Measurements from ENCODE around the gene NKD1.
A peak's percentile ranks its signal among the peaks of the same experiment; 100 is the strongest.

NKD1 gene

GRCh38 chr16:50668368-50669008, 120.3 kb downstream of the NKD1 start:
- CTCF ChIA-PET = interaction anchor here (0.6 to 6.2 kb wide), 3 partner anchors 138 to 680 kb away, joined by 3 to 40 read pairs (median 3); no protein-coding TSS in a partner anchor
- POLR2A ChIA-PET = interaction anchor here (0.5 kb wide), 1 partner anchor 11 kb away, joined by 3 read pairs; no protein-coding TSS in a partner anchor
- no peak for TF ChIP-seq ZNF384 (IDR thresholded peaks at IDR 0.05)
- TF ChIP-seq LEF1 (IDR thresholded peaks at IDR 0.05; ENCODE audit: borderline replicate concordance) = no peak
- no peak for TF ChIP-seq NFRKB (IDR thresholded peaks at IDR 0.05)
- TF ChIP-seq ARNT (IDR thresholded peaks at IDR 0.05) = no peak
- no peak for TF ChIP-seq FOXA1 (IDR thresholded peaks at IDR 0.05)
- TF ChIP-seq SUZ12 (IDR thresholded peaks at IDR 0.05) = no peak
- no peak for TF ChIP-seq L3MBTL2 (conservative IDR thresholded peaks at IDR 0.05)
- no peak for TF ChIP-seq ELF4 (IDR thresholded peaks at IDR 0.05)
- no peak for TF ChIP-seq SP1 (IDR thresholded peaks at IDR 0.05)
- TF ChIP-seq FOXK2 (IDR thresholded peaks at IDR 0.05) = no peak
- no peak for TF ChIP-seq TARDBP (IDR thresholded peaks at IDR 0.05)
- no peak for TF ChIP-seq HDGF (IDR thresholded peaks at IDR 0.05; ENCODE audit: borderline replicate concordance)
- no peak for TF ChIP-seq PKNOX1 (IDR thresholded peaks at IDR 0.05)
- TF ChIP-seq CTBP1 (IDR thresholded peaks at IDR 0.05; ENCODE audit: borderline replicate concordance) = no peak
- no peak for TF ChIP-seq FOXM1 (IDR thresholded peaks at IDR 0.05; ENCODE audit: borderline replicate concordance)
- TF ChIP-seq BHLHE40 (IDR thresholded peaks at IDR 0.05; ENCODE audit: borderline replicate concordance) = no peak
- DNase-seq (ENCODE audit: extremely low spot score) = no peak

- CTCF ChIA-PET = interaction anchor here (6.2 kb wide), 1 partner anchor 137 kb away, joined by 40 read pairs; no protein-coding TSS in a partner anchor
- POLR2A ChIA-PET = no interaction called here
- TF ChIP-seq CTBP1 (IDR thresholded peaks at IDR 0.05; ENCODE audit: borderline replicate concordance) (no peak), NFRKB (IDR thresholded peaks at IDR 0.05) (no peak), FOXA1 (IDR thresholded peaks at IDR 0.05) (no peak), SP1 (IDR thresholded peaks at IDR 0.05) (no peak), SUZ12 (IDR thresholded peaks at IDR 0.05) (no peak), L3MBTL2 (conservative IDR thresholded peaks at IDR 0.05) (no peak), LEF1 (IDR thresholded peaks at IDR 0.05; ENCODE audit: borderline replicate concordance) (no peak), ELF4 (IDR thresholded peaks at IDR 0.05) (no peak), TARDBP (IDR thresholded peaks at IDR 0.05) (no peak), HDGF (IDR thresholded peaks at IDR 0.05; ENCODE audit: borderline replicate concordance) (no peak), ZNF384 (IDR thresholded peaks at IDR 0.05) (no peak), PKNOX1 (IDR thresholded peaks at IDR 0.05) (no peak)
- no peak for DNase-seq (ENCODE audit: extremely low spot score)
Observed at GRCh38 chr16:50669741-50670140, 121.5 kb downstream of the NKD1 start.

- CTCF ChIA-PET = interaction anchor here (6.2 kb wide), 1 partner anchor 136 kb away, joined by 40 read pairs; no protein-coding TSS in a partner anchor
- no peak for DNase-seq (ENCODE audit: extremely low spot score)
- TF ChIP-seq LEF1 (IDR thresholded peaks at IDR 0.05; ENCODE audit: borderline replicate concordance) = no peak
- TF ChIP-seq TARDBP (IDR thresholded peaks at IDR 0.05) = no peak
- TF ChIP-seq PKNOX1 (IDR thresholded peaks at IDR 0.05) = no peak
- no peak for TF ChIP-seq ZNF384 (IDR thresholded peaks at IDR 0.05)
- no peak for TF ChIP-seq HDGF (IDR thresholded peaks at IDR 0.05; ENCODE audit: borderline replicate concordance)
- no peak for TF ChIP-seq FOXK2 (IDR thresholded peaks at IDR 0.05)
- no peak for TF ChIP-seq BHLHE40 (IDR thresholded peaks at IDR 0.05; ENCODE audit: borderline replicate concordance)
- TF ChIP-seq L3MBTL2 (conservative IDR thresholded peaks at IDR 0.05) = no peak
- no peak for TF ChIP-seq SUZ12 (IDR thresholded peaks at IDR 0.05)
- TF ChIP-seq ARNT (IDR thresholded peaks at IDR 0.05) = no peak
- no peak for TF ChIP-seq ELF4 (IDR thresholded peaks at IDR 0.05)
- no peak for TF ChIP-seq NFRKB (IDR thresholded peaks at IDR 0.05)
- TF ChIP-seq FOXA1 (IDR thresholded peaks at IDR 0.05) = no peak
- no peak for TF ChIP-seq SP1 (IDR thresholded peaks at IDR 0.05)
- TF ChIP-seq FOXM1 (IDR thresholded peaks at IDR 0.05; ENCODE audit: borderline replicate concordance) = no peak
- TF ChIP-seq CTBP1 (IDR thresholded peaks at IDR 0.05; ENCODE audit: borderline replicate concordance) = no peak
- POLR2A ChIA-PET = no interaction called here
Observed at GRCh38 chr16:50670476-50670875, 122.3 kb downstream of the NKD1 start.

GRCh38 chr16:50671644-50672260, 123.6 kb downstream of the NKD1 start:
- ChIA-PET POLR2A (no interaction called here), CTCF (interaction anchor here (0.6 to 6.2 kb wide), 5 partner anchors 70 to 287 kb away, joined by 3 to 40 read pairs (median 3); partner anchors contain the start of gene CYLD)
- TF ChIP-seq ELF4 (IDR thresholded peaks at IDR 0.05) (no peak), BHLHE40 (IDR thresholded peaks at IDR 0.05; ENCODE audit: borderline replicate concordance) (no peak), HDGF (IDR thresholded peaks at IDR 0.05; ENCODE audit: borderline replicate concordance) (no peak)
- DNase-seq (ENCODE audit: extremely low spot score) = peak; percentile 49

- no peak for DNase-seq (ENCODE audit: extremely low spot score)
- POLR2A ChIA-PET = no interaction called here
- no peak for TF ChIP-seq FOXM1 (IDR thresholded peaks at IDR 0.05; ENCODE audit: borderline replicate concordance)
- no peak for TF ChIP-seq LEF1 (IDR thresholded peaks at IDR 0.05; ENCODE audit: borderline replicate concordance)
- TF ChIP-seq TARDBP (IDR thresholded peaks at IDR 0.05) = no peak
- no peak for TF ChIP-seq BHLHE40 (IDR thresholded peaks at IDR 0.05; ENCODE audit: borderline replicate concordance)
- TF ChIP-seq CTBP1 (IDR thresholded peaks at IDR 0.05; ENCODE audit: borderline replicate concordance) = no peak
- no peak for TF ChIP-seq SUZ12 (IDR thresholded peaks at IDR 0.05)
- TF ChIP-seq ZNF384 (IDR thresholded peaks at IDR 0.05) = no peak
- TF ChIP-seq PKNOX1 (IDR thresholded peaks at IDR 0.05) = no peak
- TF ChIP-seq SP1 (IDR thresholded peaks at IDR 0.05) = no peak
- no peak for TF ChIP-seq HDGF (IDR thresholded peaks at IDR 0.05; ENCODE audit: borderline replicate concordance)
- no peak for TF ChIP-seq NFRKB (IDR thresholded peaks at IDR 0.05)
- TF ChIP-seq ELF4 (IDR thresholded peaks at IDR 0.05) = no peak
- no peak for TF ChIP-seq FOXA1 (IDR thresholded peaks at IDR 0.05)
- TF ChIP-seq L3MBTL2 (conservative IDR thresholded peaks at IDR 0.05) = no peak
- no peak for TF ChIP-seq ARNT (IDR thresholded peaks at IDR 0.05)
- no peak for TF ChIP-seq FOXK2 (IDR thresholded peaks at IDR 0.05)
- CTCF ChIA-PET = interaction anchor here (0.7 to 1.5 kb wide), 2 partner anchors 8 to 132 kb away, joined by 3 to 9 read pairs; no protein-coding TSS in a partner anchor
Observed at GRCh38 chr16:50673496-50674275, 125.5 kb downstream of the NKD1 start.
